Aorta (tissue), 5 donors: ENCODE data around the gene KCNMA1. TPM values are rescaled to one million over a fixed set of nuclear protein-coding genes. Genes with fewer than 3 reads are reported as not detected.

Experiments
- ATAC-seq: fragments of 200-7000 bp; cut with Tn5 transposase; one replicate; pipeline ENCODE4 v1.9.1; 2022; ENCODE audit warnings: moderate library complexity; ENCODE audit not compliant: low FRiP score
- DNase-seq, 2 donors: peaks; one replicate each; pipeline ENCODE4 v3.0.0-alpha.2; 2020
- H3K27ac ChIP-seq, 2 donors: one replicate each; pipeline ENCODE4 v1.5.1; 2013; ENCODE audit warnings: low read length in 2 of 2, mild to moderate bottlenecking in 2 of 2, moderate library complexity in 2 of 2, control low read depth in 1 of 2, inconsistent platforms in 1 of 2, low read depth in 1 of 2
- H3K27me3 ChIP-seq, 2 donors: one replicate each; pipeline ENCODE4 v1.6.1; 2013; ENCODE audit warnings: control low read depth in 1 of 2, low read length in 1 of 2, mild to moderate bottlenecking in 1 of 2, moderate library complexity in 1 of 2; ENCODE audit not compliant: insufficient read depth in 2 of 2, control insufficient read depth in 1 of 2
- H3K36me3 ChIP-seq, 2 donors: one replicate each; pipeline ENCODE4 v1.6.1; 2013; ENCODE audit warnings: control low read depth in 1 of 2, low read length in 1 of 2, mild to moderate bottlenecking in 1 of 2; ENCODE audit not compliant: insufficient read depth in 2 of 2, control insufficient read depth in 1 of 2
- H3K4me1 ChIP-seq, 2 donors: one replicate each; pipeline ENCODE4 v1.6.1; 2013; ENCODE audit warnings: low read length in 2 of 2, control low read depth in 1 of 2, mild to moderate bottlenecking in 1 of 2, moderate library complexity in 1 of 2; ENCODE audit not compliant: insufficient read depth in 2 of 2, control insufficient read depth in 1 of 2
- H3K4me3 ChIP-seq, 2 donors: one replicate each; pipeline ENCODE4 v1.5.1; 2013; ENCODE audit warnings: low read length in 2 of 2, control low read depth in 1 of 2, mild to moderate bottlenecking in 1 of 2
- H3K9me3 ChIP-seq: one replicate; pipeline ENCODE4 v1.6.1; 2013; ENCODE audit warnings: mild to moderate bottlenecking, low read length; ENCODE audit not compliant: control insufficient read depth
- WGBS, 2 donors: extraction: QIAGEN DNeasy Blood & Tissue Kit; methylation state at CpG; one replicate each; pipeline ENCODE4 v1.1.7; 2013; 5-methylcytosine and 5-hydroxymethylcytosine counted together
- intact Hi-C, 2 donors: fragments of 100-400 bp; cut with DNase I; formaldehyde crosslinking; loops; one replicate each; pipeline versions ENCODE4 v1.14.2 to v1.15.0; 2022
- polyA plus RNA-seq, 2 donors: library from polyadenylated mRNA; stranded (reverse); fragments of 200-250 nt; gene quantifications; one replicate each; pipeline ENCODE4 v1.2.3, GENCODE V29; 2013
- total RNA-seq, 2 donors: library from RNA; stranded (reverse); fragmentation: NEBNext Ultra II Directional; extraction: Animal tissue kit (Norgen Biotek cat#: 25700); gene quantifications; one replicate each; pipeline ENCODE4 v1.2.1, GENCODE V29; 2021
- donor health status: healthy with polysubstance abuse.
- donor health status: Bipolar disorder and iron deficiency.
- donor health status: DM: no; HTN: no; CAD: no.
- donor health status: DM: no; HTN: no; CAD: no.
- donor health status: DM: yes; HTN: yes; CAD: no.

Gene KCNMA1
- total and polyA plus RNA-seq, 4 donors, result 36.8 to 163 (median 125) TPM

- intact Hi-C loops, result no loop called here
These were observed 735.9 kb downstream of the KCNMA1 start for GRCh38 chr10:76901701-76902100.

GRCh38 chr10:76899490-76899889 is 738.1 kb downstream of the KCNMA1 start:
- H3K27me3 ChIP-seq, result no peaks in the 10 kb centered on the region
- no peaks in the 10 kb centered on the region for H3K4me1 ChIP-seq
- intact Hi-C loops, result no loop called here
- no peak overlapping the region for H3K4me3 ChIP-seq
- no peak overlapping the region for H3K27ac ChIP-seq
- ATAC-seq (no peak), DNase-seq (no peak)
- no peaks in the 10 kb centered on the region for H3K9me3 ChIP-seq
- H3K36me3 ChIP-seq, result no peaks in the 10 kb centered on the region

More at GRCh38 chr10:76901701-76902100, 735.9 kb downstream of the KCNMA1 start:
- H3K27ac ChIP-seq, result no peak overlapping the region
- no peaks in the 10 kb centered on the region for H3K27me3 ChIP-seq
- H3K36me3 ChIP-seq, result peaks cover 0 to 3% of the 10 kb centered on the region in 2 donors
- WGBS, 2 donors, result 93 to 95% methylated on average over 3 of the region's 3 CpGs
- H3K9me3 ChIP-seq, result no peaks in the 10 kb centered on the region
- DNase-seq (no peak), ATAC-seq (no peak)
- H3K4me1 ChIP-seq, result no peaks in the 10 kb centered on the region
- no peak overlapping the region for H3K4me3 ChIP-seq

DNA sequence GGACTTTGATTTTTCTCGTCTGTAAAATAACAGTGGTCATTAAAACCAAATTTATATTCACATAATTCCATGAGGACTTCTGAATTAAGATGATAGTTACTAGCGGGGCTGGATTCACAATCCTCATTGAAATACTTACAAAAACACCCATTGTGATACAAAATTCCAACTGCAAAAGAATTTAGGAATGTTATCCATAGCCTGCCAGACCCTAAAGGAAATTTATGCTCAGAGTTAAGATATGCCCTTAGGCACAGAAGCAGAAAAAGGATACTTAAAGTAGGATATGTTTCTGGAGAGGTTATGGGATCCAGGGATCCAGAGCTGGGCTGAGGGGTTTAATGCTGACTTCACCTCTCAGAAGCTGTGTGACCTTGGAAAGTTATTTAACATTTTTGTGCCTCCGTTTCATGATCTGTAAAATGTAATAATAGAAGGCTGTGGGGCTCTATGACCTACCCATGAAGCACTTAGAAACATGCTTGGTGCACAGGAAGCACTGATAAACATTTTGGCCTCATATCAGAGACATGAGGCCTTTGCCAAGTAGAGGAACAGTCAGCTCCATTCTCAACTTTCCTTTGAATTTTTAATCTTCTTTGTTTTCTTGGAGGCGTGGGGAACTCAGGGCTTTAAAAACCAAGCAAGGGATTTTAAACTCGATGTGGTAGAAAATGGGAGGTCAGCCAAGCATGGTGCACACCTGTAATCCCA is 744.7 kb downstream of the KCNMA1 start:
- no peaks in the 10 kb centered on the region for H3K27me3 ChIP-seq
- no peak overlapping the region for H3K4me3 ChIP-seq
- H3K27ac ChIP-seq, result no peak overlapping the region
- peaks cover 3 to 9% of the 10 kb centered on the region in 2 donors for H3K36me3 ChIP-seq
- WGBS, 2 donors, result 41 to 46% methylated on average over 5 of the region's 5 CpGs
- ATAC-seq (no peak), DNase-seq (no peak)
- H3K4me1 ChIP-seq, result peaks cover 2 to 8% of the 10 kb centered on the region in 2 donors
- no peaks in the 10 kb centered on the region for H3K9me3 ChIP-seq
- intact Hi-C loops, result no loop called here

DNA sequence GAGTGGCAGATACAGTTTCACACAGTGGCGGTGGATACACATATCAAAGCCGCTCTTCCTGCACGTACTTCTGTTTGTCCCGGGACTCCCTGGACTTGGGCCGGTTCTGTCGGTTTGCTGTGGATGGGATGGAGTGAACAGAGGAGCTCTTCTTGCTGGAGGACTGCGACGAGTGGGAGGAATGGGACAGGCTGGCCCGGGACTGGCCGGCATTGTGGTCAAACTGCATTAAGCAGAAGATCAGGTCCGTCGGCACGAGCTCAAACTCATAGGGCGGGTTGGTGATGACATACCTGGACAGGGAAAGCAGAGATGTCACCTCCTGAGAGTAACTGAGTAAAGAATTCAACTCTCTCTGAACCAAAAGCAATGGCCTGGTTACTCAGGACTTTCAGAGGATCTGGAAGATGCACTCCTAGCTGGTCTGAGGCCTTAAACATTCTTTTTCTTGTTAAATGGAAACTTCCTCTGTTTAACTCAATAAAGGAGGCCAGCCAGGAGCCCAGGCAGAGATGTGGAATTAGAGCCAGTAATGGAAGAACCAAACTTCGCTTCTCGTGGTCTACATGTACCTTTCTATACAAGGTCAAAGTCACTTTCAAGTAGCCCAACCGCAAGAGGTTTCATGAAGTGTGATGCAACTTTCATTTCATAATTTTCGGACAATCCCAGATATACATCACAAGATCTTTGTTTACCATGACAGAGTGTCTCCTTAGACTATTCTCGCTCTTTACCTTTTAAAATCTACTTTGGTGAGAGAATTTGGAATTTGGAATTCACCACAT is 750.2 kb downstream of the KCNMA1 start:
- no peak for DNase-seq
- Histone ChIP-seq H3K4me1 (no peaks in the 10 kb centered on the region), H3K27me3 (no peaks in the 10 kb centered on the region), H3K9me3 (no peaks in the 10 kb centered on the region), H3K4me3 (no peak overlapping the region), H3K27ac (no peak overlapping the region), H3K36me3 (peaks cover 3 to 9% of the 10 kb centered on the region in 2 donors)
- no peak for ATAC-seq
- 93 to 95% methylated on average over 19 of the region's 19 CpGs for WGBS, 2 donors
- intact Hi-C loops, result no loop called here

GRCh38 chr10:76885816-76886215 is 751.8 kb downstream of the KCNMA1 start:
- Histone ChIP-seq H3K27me3 (no peaks in the 10 kb centered on the region), H3K4me3 (no peak overlapping the region), H3K27ac (no peak overlapping the region), H3K9me3 (no peaks in the 10 kb centered on the region), H3K4me1 (no peaks in the 10 kb centered on the region), H3K36me3 (peaks cover 7 to 10% of the 10 kb centered on the region in 2 donors)
- WGBS, 2 donors, result 11 to 16% methylated on average over 4 of the region's 4 CpGs
- intact Hi-C loops, result no loop called here
- ATAC-seq (no peak), DNase-seq (no peak)

DNA sequence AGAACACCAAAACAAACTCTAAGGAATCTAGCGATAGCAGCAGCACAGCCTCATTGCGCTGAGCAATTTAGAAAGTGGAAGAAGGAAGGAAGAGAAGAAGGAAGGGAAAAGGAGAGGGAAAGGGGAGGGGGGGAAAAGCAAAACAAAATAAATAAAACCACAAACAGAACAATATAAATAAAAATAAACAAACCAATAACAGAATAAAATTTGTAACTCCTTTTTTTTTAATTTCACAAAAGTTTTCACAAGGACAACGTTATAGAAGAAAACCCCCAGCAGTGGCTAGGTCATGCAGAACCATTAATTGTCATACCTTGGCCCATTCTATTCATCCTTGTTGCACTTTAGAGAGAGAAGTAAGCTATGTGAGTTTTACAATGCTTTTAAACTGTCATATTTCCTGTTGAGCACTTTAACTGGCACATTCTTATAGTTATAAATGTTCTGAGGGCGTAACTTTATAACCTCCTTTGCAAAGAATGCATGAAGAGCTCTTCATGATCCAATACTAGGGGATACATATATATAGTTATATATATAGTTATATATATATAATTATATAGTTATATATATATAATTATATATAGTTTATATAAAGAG is 752.8 kb downstream of the KCNMA1 start:
- H3K4me1 ChIP-seq, result no peaks in the 10 kb centered on the region
- ATAC-seq (no peak), DNase-seq (no peak)
- peaks cover 4 to 9% of the 10 kb centered on the region in 2 donors for H3K36me3 ChIP-seq
- H3K4me3 ChIP-seq, result no peak overlapping the region
- WGBS, 2 donors, result 95 to 97% methylated on average over 4 of the region's 4 CpGs
- no peaks in the 10 kb centered on the region for H3K27me3 ChIP-seq
- intact Hi-C loops, result no loop called here
- H3K9me3 ChIP-seq, result no peaks in the 10 kb centered on the region
- no peak overlapping the region for H3K27ac ChIP-seq

DNA sequence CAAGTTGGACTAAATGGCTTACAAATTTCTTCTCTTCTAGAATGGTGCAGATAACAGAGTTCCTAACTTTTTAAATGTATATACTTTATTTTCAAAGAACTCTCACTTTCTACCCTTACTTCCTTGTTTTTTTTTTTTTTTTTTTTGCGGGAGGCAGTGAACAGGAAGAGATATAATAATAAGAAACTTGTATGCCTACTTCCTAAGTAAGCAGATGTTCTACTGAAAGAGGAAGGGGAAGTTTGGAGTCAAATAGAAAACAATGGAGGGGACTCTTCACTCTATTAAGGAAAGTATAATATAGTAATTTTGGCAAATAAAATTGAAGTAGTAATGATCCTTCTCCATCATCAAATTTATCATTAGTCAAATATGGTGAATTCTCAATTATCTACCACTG is 754.0 kb downstream of the KCNMA1 start:
- ATAC-seq, result no peak
- no peak overlapping the region for H3K4me3 ChIP-seq
- DNase-seq, result no peak
- H3K36me3 ChIP-seq, result peaks cover 4 to 7% of the 10 kb centered on the region in 2 donors
- H3K9me3 ChIP-seq, result no peaks in the 10 kb centered on the region
- intact Hi-C loops, result no loop called here
- 84 to 86% methylated on average over 1 of the region's 1 CpG for WGBS, 2 donors
- H3K4me1 ChIP-seq, result no peaks in the 10 kb centered on the region
- H3K27ac ChIP-seq, result no peak overlapping the region
- no peaks in the 10 kb centered on the region for H3K27me3 ChIP-seq

DNA sequence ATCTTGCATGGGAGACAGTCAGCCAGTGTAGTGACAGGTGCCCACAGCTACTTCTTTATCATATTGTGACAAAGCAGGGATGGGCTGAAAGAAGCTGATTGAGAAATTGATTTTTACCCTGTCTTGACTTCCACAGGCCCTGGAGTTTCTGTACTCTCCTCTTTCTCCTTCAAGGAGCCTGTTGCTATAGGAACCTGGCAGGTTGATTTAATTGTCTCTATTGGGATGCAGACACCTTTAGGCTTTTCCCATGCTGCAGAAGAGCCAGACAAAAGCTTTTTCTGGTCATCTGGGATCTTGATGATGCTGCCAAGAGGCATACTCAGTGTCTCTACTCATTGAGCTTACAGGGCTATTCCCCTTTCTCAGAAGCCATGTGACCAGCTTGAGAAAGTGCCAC is 754.8 kb downstream of the KCNMA1 start:
- no peak for ATAC-seq
- no peak overlapping the region for H3K27ac ChIP-seq
- no peaks in the 10 kb centered on the region for H3K4me1 ChIP-seq
- DNase-seq, result no peak
- H3K27me3 ChIP-seq, result no peaks in the 10 kb centered on the region
- peaks cover 2 to 7% of the 10 kb centered on the region in 2 donors for H3K36me3 ChIP-seq
- H3K4me3 ChIP-seq, result no peak overlapping the region
- intact Hi-C loops, result no loop called here
- no peaks in the 10 kb centered on the region for H3K9me3 ChIP-seq
